SIG-M5 treated with dmso at 0.1 percent for 504 hours (cell line): ENCODE measurements around the gene GRAMD1A.
A peak's percentile ranks its signal among the peaks of the same experiment; 100 is the strongest.
"Not testable (repeated sequence)": the region's sequence is repeated elsewhere in the genome, so short reads cannot be mapped to it uniquely, and the experiment has no call there.

Experiments
- DNase-seq: peaks from one replicate; lab custom pipeline; 2025; ENCODE audit not compliant: unreplicated experiment; lab: John Stamatoyannopoulos, UW

Gene GRAMD1A

DNA sequence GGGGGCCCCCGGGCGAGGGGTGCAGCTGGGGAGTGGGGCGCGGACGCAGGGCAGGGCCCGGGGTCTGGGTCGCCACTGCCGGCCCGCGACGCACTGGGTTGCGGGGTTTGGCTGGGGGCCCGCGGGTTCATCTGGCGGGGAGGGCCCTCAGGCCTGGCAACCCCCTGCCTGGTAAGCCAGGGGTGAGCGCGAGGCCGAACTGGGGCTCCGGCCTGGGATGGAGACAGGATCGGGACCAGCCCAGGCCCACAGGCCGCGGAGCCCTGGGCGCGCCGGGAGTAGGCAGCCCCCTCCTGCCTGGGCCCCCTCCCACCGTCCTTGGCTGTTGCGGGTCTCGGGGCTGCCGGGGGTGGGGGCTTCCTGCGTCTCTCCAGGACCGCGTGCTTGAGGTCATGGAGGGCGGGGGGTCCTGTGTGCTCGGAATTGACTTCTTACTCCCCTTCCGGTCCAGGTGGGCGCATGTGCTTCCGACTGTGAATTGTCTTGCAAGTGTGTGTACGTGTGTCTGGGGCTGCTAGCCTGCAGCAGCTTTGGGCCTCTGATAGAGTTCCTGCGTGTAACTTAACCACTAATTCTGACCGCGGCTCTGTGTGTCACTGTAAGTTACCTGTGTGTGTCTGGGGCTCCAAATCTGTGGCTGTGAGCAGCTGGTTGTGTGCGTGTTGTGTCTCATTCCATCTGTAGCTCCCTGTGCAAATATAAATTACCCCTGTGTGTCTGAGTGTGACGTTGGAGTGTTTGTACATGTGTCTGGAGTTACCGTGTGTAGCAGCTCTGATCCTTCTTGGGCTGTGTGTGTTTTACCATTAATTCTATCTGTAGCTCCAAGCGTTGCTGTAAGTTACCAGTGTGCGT, 751 bp downstream of the GRAMD1A start:
- peak; percentile 52 for DNase-seq

DNA sequence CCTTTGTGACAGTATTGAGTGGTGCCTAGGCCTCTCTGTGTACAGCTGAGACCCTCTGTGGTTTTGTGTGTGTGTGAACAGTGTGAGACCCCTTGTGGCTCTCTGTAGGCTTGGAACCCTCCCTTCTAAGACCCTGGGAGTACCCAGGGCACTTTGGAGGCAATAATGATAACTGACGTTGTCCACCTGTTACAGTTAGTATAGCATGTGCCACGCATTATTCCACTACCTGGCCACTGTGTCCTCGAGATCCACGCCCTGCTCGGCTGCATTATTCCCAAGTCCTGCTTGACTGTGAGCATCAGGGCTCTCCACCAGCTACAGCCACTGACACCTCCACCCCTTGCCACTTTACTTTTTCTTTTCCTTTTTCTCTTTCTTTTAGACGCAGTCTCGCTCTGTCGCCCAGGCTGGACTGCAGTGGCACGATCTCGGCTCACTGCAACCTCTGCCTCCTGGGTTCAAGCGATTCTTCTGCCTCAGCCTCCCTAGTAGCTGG, 2.0 kb downstream of the GRAMD1A start:
- DNase-seq, result no peak

DNA sequence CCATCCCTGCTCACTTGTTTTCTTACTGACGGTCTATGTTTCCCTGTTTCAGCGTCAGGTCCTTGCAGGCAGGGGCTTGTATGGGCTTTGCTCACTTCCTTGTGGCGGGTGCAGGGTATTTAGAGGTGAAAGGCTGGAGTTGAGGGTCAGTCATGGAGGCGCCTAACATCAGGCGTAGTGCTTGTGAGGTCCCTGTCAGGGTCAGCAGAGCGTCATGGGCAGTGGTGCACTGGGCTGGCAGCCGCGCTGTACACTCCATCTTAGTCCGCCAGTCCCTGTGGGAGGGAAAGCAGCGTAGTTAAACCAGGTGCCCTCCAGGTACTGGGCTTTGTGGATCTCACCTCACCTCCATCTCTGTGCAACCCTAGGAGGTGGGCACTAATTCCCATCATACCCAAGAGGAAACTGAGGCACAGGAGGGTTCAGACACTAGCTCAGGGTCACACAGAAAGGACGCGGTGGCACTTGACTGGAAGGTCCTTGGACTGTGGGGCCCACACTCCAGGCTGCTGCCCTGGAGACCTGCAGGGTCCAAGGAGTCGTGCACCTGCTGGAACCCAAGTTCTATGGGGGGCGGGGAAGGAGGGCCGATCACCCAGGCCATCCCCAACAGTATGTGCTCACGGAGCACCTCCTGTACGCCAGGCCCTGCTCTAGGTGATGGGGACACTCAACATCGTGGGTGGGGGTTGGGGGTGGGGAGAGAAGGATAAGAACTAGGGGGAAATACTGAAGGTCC, 4.6 kb downstream of the GRAMD1A start:
- no peak for DNase-seq

- DNase-seq, result no peak
Measured at GRCh38 chr19:35005256-35005977, 5.3 kb downstream of the GRAMD1A start.

GRCh38 chr19:35006007-35006341, 5.9 kb downstream of the GRAMD1A start:
- DNase-seq, result not testable (repeated sequence)

DNA sequence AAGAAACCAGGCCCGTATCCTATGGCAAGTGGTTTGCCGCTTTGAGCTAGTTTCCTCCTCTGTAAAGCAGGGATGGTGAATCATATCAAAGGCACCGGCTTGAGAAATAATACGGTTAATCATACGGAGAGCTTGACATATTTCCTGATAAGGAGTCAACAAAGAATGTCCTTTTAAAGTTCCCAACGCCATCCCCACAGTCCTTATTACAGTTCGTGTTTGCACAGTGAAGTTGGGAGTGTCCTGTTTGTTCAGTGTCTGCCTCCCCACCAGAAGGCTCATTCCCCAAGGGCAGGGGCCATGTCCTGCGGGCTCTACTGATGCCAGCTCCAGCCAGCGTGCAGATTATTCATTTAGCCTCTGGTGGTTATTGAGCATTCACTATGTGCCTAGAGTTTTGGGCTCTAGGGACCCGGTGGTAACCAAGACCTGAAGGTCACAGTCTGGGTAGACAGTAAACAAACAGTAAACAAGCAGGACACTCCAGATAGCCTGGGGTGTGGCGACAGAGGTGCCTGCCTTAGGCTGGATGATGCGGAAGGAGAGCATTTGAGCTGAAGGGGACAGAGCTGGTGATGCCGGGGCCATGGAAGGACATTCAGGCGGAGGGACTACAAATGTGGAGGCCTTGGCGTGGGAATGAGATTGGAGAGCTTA, 6.3 kb downstream of the GRAMD1A start:
- DNase-seq, result peak; percentile 76

GRCh38 chr19:35006999-35007365, 6.9 kb downstream of the GRAMD1A start:
- DNase-seq, result no peak

DNA sequence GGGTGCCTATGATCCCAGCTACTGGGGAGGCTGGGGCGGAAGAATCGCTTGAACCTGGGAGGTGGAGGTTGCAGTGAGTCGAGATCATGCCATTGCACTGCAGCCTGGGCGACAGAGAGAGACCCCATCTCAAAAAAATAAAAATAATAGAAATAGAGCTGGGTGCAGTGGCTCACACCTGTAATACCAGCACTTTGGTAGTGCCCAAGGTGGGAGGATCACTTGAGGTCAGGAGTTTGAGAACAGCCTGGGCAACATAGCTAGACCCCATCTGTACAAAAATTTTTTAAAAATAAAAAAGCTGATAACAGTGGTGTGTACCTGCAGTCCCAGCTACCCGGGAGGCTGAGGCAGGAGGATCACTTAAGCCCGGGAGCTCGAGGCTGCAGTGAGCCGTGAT, 7.3 kb downstream of the GRAMD1A start:
- not testable (repeated sequence) for DNase-seq

DNA sequence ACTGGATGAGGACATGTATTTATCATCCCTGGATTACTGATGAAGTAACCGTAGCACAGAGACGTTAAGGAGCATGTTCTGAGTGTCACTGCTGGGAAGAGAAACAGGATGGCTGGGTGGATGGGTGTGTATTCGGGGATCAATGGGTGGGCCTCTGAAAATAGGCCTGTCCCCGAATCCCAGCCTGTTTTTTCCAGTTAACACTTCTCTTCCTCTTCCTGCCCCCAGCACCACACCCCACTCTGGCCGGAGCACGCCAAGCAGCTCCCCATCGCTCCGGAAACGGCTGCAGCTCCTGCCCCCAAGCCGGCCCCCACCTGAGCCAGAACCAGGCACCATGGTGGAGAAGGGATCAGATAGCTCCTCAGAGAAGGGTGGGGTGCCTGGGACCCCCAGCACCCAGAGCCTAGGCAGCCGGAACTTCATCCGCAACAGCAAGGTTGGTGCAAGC, 8.8 kb downstream of the GRAMD1A start:
- no peak for DNase-seq

DNA sequence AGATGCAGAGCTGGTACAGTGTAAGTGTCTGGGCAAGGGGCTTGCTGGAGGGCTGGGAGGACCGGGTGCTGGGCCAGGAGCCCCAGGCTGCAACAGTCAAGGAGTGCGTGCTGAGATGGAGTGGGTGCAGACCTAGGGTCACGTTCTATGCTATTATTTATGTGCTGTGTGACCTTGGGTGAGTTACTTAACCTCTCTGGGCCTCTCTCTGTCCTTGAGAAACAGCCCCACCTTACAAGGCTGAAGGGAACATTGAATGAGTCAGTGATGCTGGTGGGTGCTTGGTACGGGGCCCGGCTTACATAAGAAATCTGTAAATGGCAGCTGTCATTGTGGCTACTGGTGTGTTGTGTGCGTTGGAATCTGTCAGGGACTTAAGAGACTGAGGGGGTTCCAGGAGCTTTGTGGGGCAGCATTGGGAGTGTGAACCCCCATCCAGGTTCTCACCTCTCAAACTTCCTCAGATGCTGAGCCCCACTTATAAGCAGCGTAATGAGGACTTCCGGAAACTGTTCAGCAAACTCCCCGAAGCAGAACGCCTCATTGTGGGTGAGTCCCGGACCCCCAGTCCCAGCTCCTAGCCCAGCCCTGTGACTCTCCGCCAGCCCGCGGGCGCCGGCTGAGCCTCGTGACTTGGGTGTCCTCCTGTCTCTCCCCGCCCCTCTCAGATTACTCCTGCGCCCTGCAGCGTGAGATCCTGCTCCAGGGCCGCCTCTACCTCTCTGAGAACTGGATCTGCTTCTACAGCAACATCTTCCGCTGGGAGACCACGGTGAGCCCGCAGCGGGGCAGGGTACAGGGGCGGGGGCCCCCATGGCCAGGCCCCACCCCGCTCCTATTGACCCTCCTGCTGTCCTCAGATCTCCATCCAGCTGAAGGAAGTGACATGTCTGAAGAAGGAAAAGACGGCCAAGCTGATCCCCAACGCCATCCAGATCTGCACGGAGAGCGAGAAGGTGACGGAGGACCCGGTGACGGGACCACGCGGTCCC, 9.6 kb downstream of the GRAMD1A start:
- no peak for DNase-seq

DNA sequence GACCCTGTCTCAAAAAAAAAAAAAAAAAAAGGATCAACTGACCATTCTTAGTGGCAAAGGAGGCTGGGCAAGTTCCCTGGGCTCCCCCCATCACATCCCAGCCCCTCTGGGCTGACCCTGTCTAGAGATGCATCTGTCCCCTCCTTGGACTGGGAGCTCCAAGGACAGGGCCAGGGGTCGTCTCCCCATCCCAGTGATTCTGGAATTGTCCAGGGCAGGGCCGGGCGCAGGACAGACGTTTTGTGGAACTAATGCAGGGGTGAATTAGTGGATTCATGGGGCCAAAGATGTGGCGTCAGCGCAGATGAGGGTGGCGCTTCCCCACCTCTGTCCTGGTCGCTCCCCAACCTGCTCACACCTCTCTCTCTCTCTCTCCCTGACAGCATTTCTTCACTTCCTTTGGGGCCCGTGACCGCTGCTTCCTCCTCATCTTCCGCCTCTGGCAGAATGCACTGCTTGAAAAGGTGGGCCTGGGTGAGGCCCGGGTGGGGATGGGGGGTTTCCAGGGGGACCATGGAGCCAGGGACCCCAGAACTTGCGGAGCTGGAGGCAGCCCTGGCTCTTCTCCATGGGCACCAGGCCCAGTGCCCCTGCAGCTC, 11.1 kb downstream of the GRAMD1A start:
- no peak for DNase-seq

GRCh38 chr19:35011737-35012682, 11.9 kb downstream of the GRAMD1A start:
- DNase-seq, result no peak

DNA sequence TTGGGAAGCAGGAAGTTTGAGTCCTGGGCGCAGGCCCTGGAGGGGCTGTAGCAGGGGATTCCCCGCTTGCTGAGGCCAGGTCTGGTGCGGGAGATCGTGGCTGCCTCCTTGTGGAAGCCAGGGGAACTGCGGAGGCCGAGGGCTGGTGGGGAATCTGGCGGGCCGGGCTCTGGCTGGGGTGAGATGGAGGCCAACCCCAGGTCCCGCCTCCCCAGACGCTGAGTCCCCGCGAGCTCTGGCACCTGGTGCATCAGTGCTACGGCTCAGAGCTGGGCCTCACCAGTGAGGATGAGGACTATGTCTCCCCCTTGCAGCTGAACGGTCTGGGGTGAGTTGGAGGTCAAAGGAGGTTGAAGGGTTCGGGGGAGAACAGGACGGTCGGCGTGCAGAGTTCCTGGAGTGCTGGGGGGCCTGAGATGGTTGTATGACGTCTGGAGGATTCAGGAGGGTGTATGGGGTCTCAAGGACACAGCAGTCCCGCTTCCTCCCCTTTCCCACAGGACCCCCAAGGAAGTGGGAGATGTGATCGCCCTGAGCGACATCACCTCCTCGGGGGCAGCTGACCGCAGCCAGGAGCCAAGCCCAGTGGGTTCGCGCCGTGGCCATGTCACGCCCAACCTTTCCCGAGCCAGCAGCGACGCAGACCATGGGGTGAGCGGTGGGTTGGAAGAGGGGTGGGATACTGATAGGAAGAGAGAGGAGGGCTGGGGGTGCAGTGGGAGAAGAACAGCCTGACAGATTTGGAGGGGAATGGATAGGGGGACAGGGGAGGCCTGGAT, 13.1 kb downstream of the GRAMD1A start:
- peak; percentile 24 for DNase-seq

- peak; percentile 81 for DNase-seq
Measured at GRCh38 chr19:35013820-35014754, 14.0 kb downstream of the GRAMD1A start.

GRCh38 chr19:35014774-35015173, 14.7 kb downstream of the GRAMD1A start:
- not testable (repeated sequence) for DNase-seq

DNA sequence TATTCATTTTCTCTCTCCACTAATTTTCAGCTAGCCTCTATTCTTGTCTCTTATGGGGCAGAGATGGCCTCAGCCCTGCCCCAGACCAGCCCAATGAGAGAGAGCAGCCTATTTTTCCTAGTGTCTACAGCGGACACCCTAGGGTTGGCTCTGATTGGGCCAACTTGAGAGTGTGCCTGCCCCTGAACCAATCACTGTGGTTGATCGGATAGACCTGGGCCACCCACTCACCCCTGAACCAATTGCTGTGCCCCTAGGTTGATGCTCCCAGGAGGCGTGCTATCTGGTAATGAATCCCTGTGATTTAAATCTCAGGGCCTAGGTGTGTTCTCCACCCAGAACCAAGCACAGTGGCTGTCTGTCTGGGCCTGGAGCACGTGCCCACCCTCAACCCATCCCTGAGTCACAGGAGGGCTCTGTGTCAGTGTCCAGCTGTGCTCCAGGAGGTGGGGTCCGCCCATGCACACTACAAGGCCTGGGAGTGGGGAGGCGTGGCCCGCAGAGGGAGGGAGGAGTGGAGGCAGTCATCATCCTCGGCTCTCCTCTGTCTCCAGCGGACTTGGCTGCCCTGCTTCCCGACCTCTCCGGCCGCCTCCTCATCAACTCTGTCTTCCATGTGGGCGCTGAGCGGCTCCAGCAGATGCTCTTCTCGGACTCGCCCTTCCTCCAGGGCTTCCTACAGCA, 15.3 kb downstream of the GRAMD1A start:
- no peak for DNase-seq
